Sigmoid colon (tissue), 7 donors: ENCODE measurements around the gene CLSTN2. TPM values are rescaled to one million over a fixed set of nuclear protein-coding genes. Genes with fewer than 3 reads are reported as not detected.

ENCODE experiments used
- DNase-seq: peaks from one replicate; pipeline ENCODE4 v3.0.0-alpha.2; 2019
- H3K27ac ChIP-seq, 4 donors: fragments of 200-600 bp; sonication (generic); one replicate each; pipeline ENCODE4 v1.5.1; 2016 to 2019; ENCODE audit warnings: mild to moderate bottlenecking in 1 of 4
- H3K27me3 ChIP-seq, 3 donors: fragments of 200-600 bp; sonication (generic); one replicate each; pipeline ENCODE4 v1.5.1; 2019; ENCODE audit warnings: mild to moderate bottlenecking in 1 of 3
- H3K36me3 ChIP-seq, 4 donors: fragments of 200-600 bp; sonication (generic); one replicate each; pipeline ENCODE4 v1.5.1; 2016 to 2019
- H3K4me1 ChIP-seq, 4 donors: fragments of 200-600 bp; sonication (generic); one replicate each; pipeline ENCODE4 v1.5.1; 2017 to 2019
- H3K4me3 ChIP-seq, 4 donors: fragments of 200-600 bp; sonication (generic); one replicate each; pipeline ENCODE4 v1.5.1; 2017 to 2019; ENCODE audit warnings: mild to moderate bottlenecking in 2 of 4, moderate library complexity in 1 of 4
- H3K9me3 ChIP-seq, 4 donors: fragments of 200-600 bp in 3 of 4; sonication (generic) in 3 of 4; one replicate each; pipeline versions ENCODE4 v1.5.1 to v1.6.1; 2013 to 2019
- EP300 ChIP-seq, 4 donors: sonication (generic); formaldehyde crosslinking; IDR thresholded peaks; one replicate each; pipeline ENCODE4 v1.6.1; 2017; ENCODE audit warnings: antibody characterized with exemption in 4 of 4
- POLR2A ChIP-seq, 2 donors: fragments of 450-650 bp; IDR thresholded peaks; one replicate each; pipeline ENCODE4 v1.6.1; 2016; ENCODE audit warnings: antibody characterized with exemption in 2 of 2, mild to moderate bottlenecking in 2 of 2, moderate library complexity in 2 of 2
- POLR2AphosphoS5 ChIP-seq, 4 donors: sonication (generic); formaldehyde crosslinking; IDR thresholded peaks; one replicate each; pipeline ENCODE4 v1.6.1; 2017; ENCODE audit warnings: antibody characterized with exemption in 4 of 4
- WGBS, 2 donors: extraction: QIAGEN DNeasy Blood & Tissue Kit; methylation state at CpG; one replicate each; pipeline ENCODE4 v1.1.7; 2013; 5-methylcytosine and 5-hydroxymethylcytosine counted together
- intact Hi-C: fragments of 100-400 bp; cut with DNase I; formaldehyde crosslinking; loops from one replicate; pipeline ENCODE4 v1.15.1; 2023
- polyA plus RNA-seq, 3 donors: library from polyadenylated mRNA; stranded (reverse); fragments of 200-250 nt; gene quantifications; one replicate each; pipeline ENCODE4 v1.2.3, GENCODE V29; 2013
- total RNA-seq, 4 donors: library from RNA; depleted of rRNA; stranded (reverse); fragments of >200 nt; gene quantifications; one replicate each; pipeline ENCODE4 v1.1.0, GENCODE V29; 2016
- TF ChIP-seq, protein P1 (sequence below), 4 experiments: fragments of 450-650 bp in 3 of 4; fragments of 200-600 bp in 1 of 4; IDR thresholded peaks; one replicate each; pipeline ENCODE4 v1.5.1; 2016 to 2019; ENCODE audit warnings: antibody characterized with exemption in 4 of 4, mild to moderate bottlenecking in 3 of 4, moderate library complexity in 2 of 4
- donor health status: healthy with polysubstance abuse.
- donor health status: Bipolar disorder and iron deficiency.
- donor health status: healthy.

Gene CLSTN2
- total and polyA plus RNA-seq, 7 donors: 0.23 to 8.3 (median 2.7) TPM

DNA sequence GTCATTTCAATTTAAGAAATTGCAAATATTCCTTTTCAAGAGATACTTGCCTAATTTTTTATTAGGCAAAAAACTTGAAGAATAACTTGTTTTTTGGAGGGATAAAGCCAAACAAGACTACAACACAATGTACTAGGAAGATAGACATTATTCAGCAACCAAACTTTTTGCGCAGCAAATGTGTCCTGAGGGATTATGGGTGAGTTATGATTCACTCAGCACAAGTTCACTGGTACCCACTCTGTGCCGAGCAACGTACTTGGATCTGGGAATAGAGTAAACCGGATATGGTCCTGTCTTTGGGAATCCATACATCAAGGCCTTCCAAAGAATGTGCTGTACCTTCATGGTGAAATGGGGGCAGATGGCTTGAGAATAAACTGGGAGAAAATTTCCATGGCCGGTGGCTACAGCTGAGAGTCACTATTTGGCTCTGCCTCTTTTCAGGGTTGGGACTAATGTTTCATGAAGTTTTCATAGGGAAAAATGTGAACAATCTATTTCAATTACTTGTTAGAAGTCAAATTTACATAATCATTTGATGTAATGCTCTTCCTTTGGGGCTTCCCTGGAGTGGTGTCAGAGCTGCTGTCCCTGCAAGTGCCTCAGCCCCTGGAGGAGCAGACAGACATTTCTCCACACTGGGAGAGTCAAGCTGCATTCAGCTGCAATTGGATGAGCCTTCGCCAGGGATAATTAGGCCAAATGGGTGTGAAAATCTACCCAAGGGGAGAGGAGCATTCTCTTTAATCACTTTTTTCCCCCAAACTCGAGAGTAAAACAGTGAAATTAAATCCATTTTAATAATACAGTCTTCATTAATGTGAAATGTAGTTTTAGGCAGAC, 315.2 kb downstream of the CLSTN2 start:
- 79 to 81% methylated on average over 7 of the region's 7 CpGs for WGBS, 2 donors
- intact Hi-C loops: no loop called here
- H3K4me3 ChIP-seq: no peak overlapping the region
- peak overlapping the region in 1 of 4 donors; percentile 29 for H3K27ac ChIP-seq
- DNase-seq: no peak
- H3K27me3 ChIP-seq: no peaks in the 10 kb centered on the region
- no peaks in the 10 kb centered on the region for H3K36me3 ChIP-seq
- H3K4me1 ChIP-seq: no peaks in the 10 kb centered on the region
- TF ChIP-seq POLR2AphosphoS5 (IDR thresholded peaks at IDR 0.05) (no peak), POLR2A (IDR thresholded peaks at IDR 0.05) (no peak), EP300 (IDR thresholded peaks at IDR 0.05) (no peak)
- TF ChIP-seq, protein P1, sequence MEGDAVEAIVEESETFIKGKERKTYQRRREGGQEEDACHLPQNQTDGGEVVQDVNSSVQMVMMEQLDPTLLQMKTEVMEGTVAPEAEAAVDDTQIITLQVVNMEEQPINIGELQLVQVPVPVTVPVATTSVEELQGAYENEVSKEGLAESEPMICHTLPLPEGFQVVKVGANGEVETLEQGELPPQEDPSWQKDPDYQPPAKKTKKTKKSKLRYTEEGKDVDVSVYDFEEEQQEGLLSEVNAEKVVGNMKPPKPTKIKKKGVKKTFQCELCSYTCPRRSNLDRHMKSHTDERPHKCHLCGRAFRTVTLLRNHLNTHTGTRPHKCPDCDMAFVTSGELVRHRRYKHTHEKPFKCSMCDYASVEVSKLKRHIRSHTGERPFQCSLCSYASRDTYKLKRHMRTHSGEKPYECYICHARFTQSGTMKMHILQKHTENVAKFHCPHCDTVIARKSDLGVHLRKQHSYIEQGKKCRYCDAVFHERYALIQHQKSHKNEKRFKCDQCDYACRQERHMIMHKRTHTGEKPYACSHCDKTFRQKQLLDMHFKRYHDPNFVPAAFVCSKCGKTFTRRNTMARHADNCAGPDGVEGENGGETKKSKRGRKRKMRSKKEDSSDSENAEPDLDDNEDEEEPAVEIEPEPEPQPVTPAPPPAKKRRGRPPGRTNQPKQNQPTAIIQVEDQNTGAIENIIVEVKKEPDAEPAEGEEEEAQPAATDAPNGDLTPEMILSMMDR (IDR thresholded peaks at IDR 0.05): no peak
- H3K9me3 ChIP-seq: no peaks in the 10 kb centered on the region

DNA sequence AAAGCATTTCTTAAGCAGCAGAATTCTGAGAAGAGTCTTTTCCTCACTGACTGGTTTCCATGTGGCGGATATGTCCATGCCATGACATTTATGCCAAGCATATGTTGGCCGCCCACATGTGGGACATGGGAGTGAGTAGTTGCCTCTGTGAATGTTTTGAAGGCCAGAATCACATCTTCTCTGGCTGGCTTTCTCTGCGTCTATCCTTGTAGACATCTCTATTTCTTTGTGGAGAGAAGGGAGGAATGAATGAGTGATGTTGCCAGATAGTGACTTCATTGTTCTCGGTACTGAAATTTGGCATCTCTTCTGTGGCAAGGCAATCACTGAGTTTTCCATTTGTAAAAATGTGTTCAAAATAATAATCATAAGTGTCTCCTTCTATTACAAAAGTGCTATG, 316.0 kb downstream of the CLSTN2 start:
- Histone ChIP-seq H3K27ac (peak overlapping the region in 1 of 4 donors; percentile 29), H3K4me1 (no peaks in the 10 kb centered on the region), H3K9me3 (no peaks in the 10 kb centered on the region), H3K4me3 (no peak overlapping the region), H3K36me3 (no peaks in the 10 kb centered on the region), H3K27me3 (no peaks in the 10 kb centered on the region)
- DNase-seq: no peak
- no peak for TF ChIP-seq EP300 (IDR thresholded peaks at IDR 0.05)
- TF ChIP-seq POLR2A (IDR thresholded peaks at IDR 0.05): no peak
- TF ChIP-seq, protein P1 (IDR thresholded peaks at IDR 0.05): no peak
- no peak for TF ChIP-seq POLR2AphosphoS5 (IDR thresholded peaks at IDR 0.05)
- WGBS, 2 donors: 88 to 93% methylated on average over 4 of the region's 4 CpGs
- intact Hi-C loops: no loop called here

DNA sequence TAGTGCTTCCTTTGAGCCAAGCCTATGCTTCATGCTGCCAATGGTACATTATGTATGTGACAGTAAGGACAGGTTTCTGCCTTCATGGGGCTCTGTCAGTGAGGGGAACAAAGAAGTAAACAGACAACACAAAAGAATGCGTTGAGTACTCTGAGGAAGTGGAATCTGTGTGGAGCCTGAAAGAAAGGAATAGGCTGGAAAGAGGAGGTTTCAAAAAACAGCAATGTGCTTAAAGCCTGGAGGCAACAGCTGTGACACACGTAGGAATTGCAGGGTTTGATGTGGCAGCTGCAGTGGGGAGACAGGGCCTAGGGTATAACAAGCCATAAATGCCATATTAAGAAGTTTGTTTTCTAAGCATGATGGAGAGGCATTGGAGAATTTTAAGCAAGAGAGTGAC, 316.7 kb downstream of the CLSTN2 start:
- H3K4me1 ChIP-seq: no peaks in the 10 kb centered on the region
- H3K27me3 ChIP-seq: no peaks in the 10 kb centered on the region
- intact Hi-C loops: no loop called here
- no peak for TF ChIP-seq EP300 (IDR thresholded peaks at IDR 0.05)
- no peak for TF ChIP-seq POLR2AphosphoS5 (IDR thresholded peaks at IDR 0.05)
- TF ChIP-seq, protein P1 (IDR thresholded peaks at IDR 0.05): no peak
- no peak for TF ChIP-seq POLR2A (IDR thresholded peaks at IDR 0.05)
- no peak overlapping the region for H3K27ac ChIP-seq
- H3K9me3 ChIP-seq: no peaks in the 10 kb centered on the region
- DNase-seq: no peak
- no peak overlapping the region for H3K4me3 ChIP-seq
- no peaks in the 10 kb centered on the region for H3K36me3 ChIP-seq
- WGBS, 2 donors: 33 to 54% methylated on average over 2 of the region's 2 CpGs

DNA sequence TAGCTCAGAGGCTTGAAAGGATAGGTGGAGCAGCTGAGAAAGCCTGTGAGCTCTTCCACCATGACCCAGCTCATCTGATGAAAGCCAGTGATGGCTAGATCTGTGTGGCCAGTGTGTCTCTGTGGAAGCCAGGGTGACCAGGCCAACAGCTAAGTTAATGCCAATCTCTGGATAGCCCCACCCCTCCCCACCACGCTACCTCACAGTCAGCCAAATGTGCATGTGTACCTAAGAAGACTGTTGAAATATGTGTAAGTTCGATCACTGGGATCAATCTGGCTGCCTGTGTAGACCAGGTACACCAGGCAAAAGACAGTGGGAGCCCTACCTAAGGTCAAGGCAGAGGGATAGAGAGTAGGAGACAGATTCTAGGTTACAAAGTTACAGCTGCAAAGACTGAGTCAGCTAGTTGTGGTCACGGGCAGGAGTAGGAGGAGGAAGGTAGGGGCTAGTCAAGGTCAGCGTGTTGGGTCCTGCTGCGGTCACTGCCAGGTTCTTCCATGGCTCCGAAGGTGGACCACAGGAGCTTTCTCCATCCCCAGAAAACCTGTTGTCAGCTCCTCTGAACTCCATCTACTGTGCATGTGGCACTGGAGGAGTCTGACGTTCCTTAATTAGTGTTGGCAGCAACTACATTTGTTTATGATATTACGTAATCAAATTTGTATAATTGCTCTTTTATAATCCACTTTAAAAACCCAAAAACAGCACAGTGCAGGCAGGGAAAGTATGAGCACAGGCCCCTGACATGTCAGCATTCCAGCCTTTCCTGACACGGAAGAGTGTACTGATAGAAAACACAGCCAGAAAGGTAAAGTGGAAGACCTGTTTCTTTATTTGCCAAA, 318.0 kb downstream of the CLSTN2 start:
- 62 to 83% methylated on average over 9 of the region's 9 CpGs for WGBS, 2 donors
- intact Hi-C loops: no loop called here
- Histone ChIP-seq H3K9me3 (no peaks in the 10 kb centered on the region), H3K4me3 (no peak overlapping the region), H3K27me3 (no peaks in the 10 kb centered on the region), H3K27ac (no peak overlapping the region), H3K36me3 (no peaks in the 10 kb centered on the region), H3K4me1 (no peaks in the 10 kb centered on the region)
- TF ChIP-seq POLR2AphosphoS5 (IDR thresholded peaks at IDR 0.05) (no peak), POLR2A (IDR thresholded peaks at IDR 0.05) (no peak), EP300 (IDR thresholded peaks at IDR 0.05) (no peak)
- TF ChIP-seq, protein P1 (IDR thresholded peaks at IDR 0.05): no peak
- DNase-seq: no peak
